Activated T-cell treated with anti-CD3 and anti-CD28 coated beads, Interleukin-2, amount 50 U/mL, for 72 hours (primary cell): Measurements from ENCODE around the gene FBRSL1. TPM values are rescaled to one million over a fixed set of nuclear protein-coding genes. Genes with fewer than 3 reads are reported as not detected.
"Not testable (repeated sequence)": the region's sequence is repeated elsewhere in the genome, so short reads cannot be mapped to it uniquely, and the experiment has no call there.

Source experiments
- ATAC-seq, 2 donors: fragments of 150-1000 bp; cut with Tn5 transposase; replicated peaks in 1 of 2; 2 replicates each; pipeline ENCODE4 v1.10.0; 2021; ENCODE audit warnings: moderate library complexity in 2 of 2, mild to moderate bottlenecking in 1 of 2
- DNase-seq, 2 donors: peaks; one replicate each; pipeline ENCODE4 v3.0.0; 2021 to 2022; ENCODE audit warnings: mixed read lengths in 1 of 2
- H3K27ac Mint-ChIP-seq: one replicate; pipeline ENCODE4 v1.8.0; 2022; ENCODE audit warnings: mild to moderate bottlenecking, moderate library complexity, mixed read lengths
- H3K27me3 Mint-ChIP-seq: one replicate; pipeline ENCODE4 v1.8.0; 2022; ENCODE audit warnings: low read depth, mixed read lengths
- H3K36me3 Mint-ChIP-seq, 2 donors: one replicate each; pipeline ENCODE4 v1.8.0; 2022; ENCODE audit warnings: mixed read lengths in 2 of 2, mild to moderate bottlenecking in 1 of 2; ENCODE audit not compliant: insufficient read depth in 2 of 2
- H3K4me1 Mint-ChIP-seq: one replicate; pipeline ENCODE4 v1.8.0; 2022; ENCODE audit warnings: low read depth, mixed read lengths
- H3K4me3 Mint-ChIP-seq, 2 donors: one replicate each; pipeline ENCODE4 v1.8.0; 2022; ENCODE audit warnings: mild to moderate bottlenecking in 2 of 2, mixed read lengths in 2 of 2, moderate library complexity in 2 of 2
- H3K9me3 Mint-ChIP-seq, 2 donors: one replicate each; pipeline ENCODE4 v1.8.0; 2022; ENCODE audit warnings: mixed read lengths in 2 of 2
- total RNA-seq, 2 donors: library from RNA; stranded (reverse); gene quantifications; one replicate each; pipeline ENCODE4 v1.2.3, GENCODE V29; 2022

FBRSL1 gene
- total RNA-seq, 2 donors from 2014 or later = 37.0 to 42.7 TPM

DNA sequence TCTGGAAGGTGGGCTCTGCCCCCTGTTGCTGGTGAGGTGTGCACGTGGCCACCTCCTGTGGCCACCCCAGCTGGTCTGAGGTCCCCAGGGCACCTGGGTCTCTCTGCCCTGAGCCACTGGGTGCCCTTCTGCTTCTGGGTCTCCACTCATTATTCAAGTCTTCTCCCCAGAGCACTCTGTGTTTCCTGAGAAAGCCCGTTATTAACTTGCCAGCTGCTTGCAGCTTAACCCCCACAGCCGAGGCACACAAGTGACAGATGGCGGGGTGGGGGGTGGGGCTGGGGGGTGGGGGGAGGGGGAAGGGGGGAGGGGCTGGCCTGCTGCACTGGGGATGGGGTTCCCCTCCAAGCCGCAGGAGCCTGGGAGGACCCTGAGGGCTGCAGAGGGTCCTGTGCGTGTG lies 40.5 kb downstream of the FBRSL1 start:
- DNase-seq (no peak), ATAC-seq (no peak)
- Mint-ChIP-seq H3K4me3 (no peak overlapping the region), H3K4me1 (peaks cover 5% of the 10 kb centered on the region), H3K9me3 (no peaks in the 10 kb centered on the region), H3K27ac (no peak overlapping the region), H3K27me3 (no peaks in the 10 kb centered on the region), H3K36me3 (peaks cover 0 to 3% of the 10 kb centered on the region in 2 donors)

GRCh38 chr12:132530851-132531250 lies 40.9 kb downstream of the FBRSL1 start:
- peaks cover 2 to 3% of the 10 kb centered on the region in 2 donors for H3K9me3 Mint-ChIP-seq
- peaks cover 5% of the 10 kb centered on the region for H3K4me1 Mint-ChIP-seq
- ATAC-seq = no peak
- DNase-seq = no peak
- H3K36me3 Mint-ChIP-seq = peaks cover 0 to 3% of the 10 kb centered on the region in 2 donors
- no peak overlapping the region for H3K4me3 Mint-ChIP-seq
- no peaks in the 10 kb centered on the region for H3K27me3 Mint-ChIP-seq
- no peak overlapping the region for H3K27ac Mint-ChIP-seq

GRCh38 chr12:132532711-132533583 lies 43.0 kb downstream of the FBRSL1 start:
- not testable (repeated sequence) for H3K36me3 Mint-ChIP-seq, H3K27ac Mint-ChIP-seq, ATAC-seq, DNase-seq, H3K4me1 Mint-ChIP-seq, H3K4me3 Mint-ChIP-seq, H3K27me3 Mint-ChIP-seq
- peaks cover 9 to 11% of the 10 kb centered on the region in 2 donors for H3K9me3 Mint-ChIP-seq

DNA sequence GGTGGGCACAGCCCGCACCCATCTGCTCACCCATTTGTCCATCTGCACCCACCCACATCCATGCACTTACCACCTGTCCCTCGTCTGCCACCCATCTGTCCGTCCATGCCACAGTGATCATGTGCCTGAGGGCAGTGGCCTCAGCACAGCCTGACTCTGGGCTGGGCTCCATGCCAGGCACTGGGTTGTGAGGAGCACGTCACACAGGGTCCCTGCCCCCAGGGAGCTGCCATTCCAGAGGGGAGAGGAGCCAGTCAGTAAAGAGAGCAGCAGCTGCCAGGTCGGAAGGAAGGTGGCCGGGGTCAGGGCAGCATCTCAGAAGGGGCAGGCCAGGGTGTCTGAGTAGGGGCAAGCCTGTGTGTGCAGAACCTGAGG lies 43.6 kb downstream of the FBRSL1 start:
- ATAC-seq = no peak
- Mint-ChIP-seq H3K27ac (no peak overlapping the region), H3K9me3 (peaks cover 9 to 11% of the 10 kb centered on the region in 2 donors), H3K4me1 (peaks cover 5% of the 10 kb centered on the region), H3K36me3 (peaks cover 0 to 3% of the 10 kb centered on the region in 2 donors), H3K4me3 (no peak overlapping the region), H3K27me3 (no peaks in the 10 kb centered on the region)
- DNase-seq = no peak

GRCh38 chr12:132534076-132534475 lies 44.1 kb downstream of the FBRSL1 start:
- ATAC-seq = no peak
- DNase-seq = no peak
- no peaks in the 10 kb centered on the region for H3K27me3 Mint-ChIP-seq
- H3K4me1 Mint-ChIP-seq = peaks cover 5% of the 10 kb centered on the region
- peaks cover 0 to 3% of the 10 kb centered on the region in 2 donors for H3K36me3 Mint-ChIP-seq
- peaks cover 9 to 11% of the 10 kb centered on the region in 2 donors for H3K9me3 Mint-ChIP-seq
- H3K4me3 Mint-ChIP-seq = no peak overlapping the region
- no peak overlapping the region for H3K27ac Mint-ChIP-seq

DNA sequence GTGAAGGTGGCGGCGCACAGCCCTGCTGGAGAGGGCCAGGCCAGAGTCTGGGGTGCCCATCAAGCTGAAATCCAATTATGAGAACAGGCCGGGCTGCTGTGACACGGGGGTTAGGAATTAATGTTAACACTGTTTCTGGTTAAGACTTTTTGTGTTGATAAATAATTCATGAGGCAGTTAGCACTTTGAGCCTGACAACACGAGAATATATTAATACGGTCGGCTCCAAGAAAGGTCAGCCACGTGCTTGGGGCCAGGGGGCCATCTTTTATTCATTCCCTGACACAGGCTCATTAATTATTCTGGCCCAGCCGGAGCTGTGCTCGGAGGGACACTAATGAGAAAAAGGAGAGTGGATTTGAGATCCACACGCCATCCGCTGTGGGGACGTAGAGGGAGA lies 45.1 kb downstream of the FBRSL1 start:
- H3K9me3 Mint-ChIP-seq = peaks cover 9 to 11% of the 10 kb centered on the region in 2 donors
- ATAC-seq = no peak
- no peak for DNase-seq
- peaks cover 1% of the 10 kb centered on the region for H3K4me1 Mint-ChIP-seq
- H3K36me3 Mint-ChIP-seq = peaks cover 0 to 3% of the 10 kb centered on the region in 2 donors
- no peaks in the 10 kb centered on the region for H3K27me3 Mint-ChIP-seq
- no peak overlapping the region for H3K4me3 Mint-ChIP-seq
- no peak overlapping the region for H3K27ac Mint-ChIP-seq

DNA sequence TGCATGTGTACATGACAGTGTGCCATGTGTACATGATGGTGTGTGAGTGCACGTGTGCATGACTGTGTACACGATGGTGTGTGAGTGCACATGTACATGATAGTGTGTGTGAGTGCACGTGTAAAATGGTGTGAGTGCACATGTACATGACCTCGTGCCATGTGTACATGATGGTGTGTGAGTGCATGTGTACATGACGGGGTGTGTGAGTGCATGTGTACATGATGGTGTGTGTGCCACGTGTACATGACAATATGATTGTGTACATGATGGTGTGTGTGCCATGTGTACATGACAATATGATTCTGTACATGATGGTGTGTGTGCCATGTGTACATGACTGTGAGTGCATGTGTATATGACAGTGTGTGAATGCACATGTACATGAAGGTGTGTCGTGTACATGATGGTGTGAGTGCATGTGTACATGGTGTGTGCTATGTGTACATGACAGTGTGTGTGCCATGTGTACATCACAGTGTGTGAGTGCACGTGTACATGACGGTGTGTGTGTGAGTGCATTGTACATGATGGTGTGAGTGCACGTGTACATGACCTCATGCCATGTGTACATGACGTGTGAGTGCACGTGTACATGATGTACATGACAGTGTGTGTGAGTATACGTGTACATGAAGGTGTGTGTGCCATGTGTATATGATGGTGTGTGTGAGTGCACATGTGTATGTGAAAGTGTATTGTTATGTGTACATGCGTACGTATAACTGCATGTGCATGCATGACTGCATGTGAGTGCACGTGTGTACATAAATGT lies 46.3 kb downstream of the FBRSL1 start:
- Mint-ChIP-seq H3K36me3 (peaks cover 0 to 3% of the 10 kb centered on the region in 2 donors), H3K9me3 (peaks cover 9 to 11% of the 10 kb centered on the region in 2 donors), H3K4me1 (no peaks in the 10 kb centered on the region), H3K27me3 (no peaks in the 10 kb centered on the region), H3K4me3 (no peak overlapping the region), H3K27ac (no peak overlapping the region)
- no peak for ATAC-seq
- DNase-seq = no peak

GRCh38 chr12:132537049-132537448 lies 47.1 kb downstream of the FBRSL1 start:
- ATAC-seq (no peak), DNase-seq (no peak)
- Mint-ChIP-seq H3K36me3 (peaks cover 0 to 3% of the 10 kb centered on the region in 2 donors), H3K27ac (no peak overlapping the region), H3K4me3 (no peak overlapping the region), H3K27me3 (no peaks in the 10 kb centered on the region), H3K4me1 (no peaks in the 10 kb centered on the region), H3K9me3 (peaks cover 9 to 11% of the 10 kb centered on the region in 2 donors)

DNA sequence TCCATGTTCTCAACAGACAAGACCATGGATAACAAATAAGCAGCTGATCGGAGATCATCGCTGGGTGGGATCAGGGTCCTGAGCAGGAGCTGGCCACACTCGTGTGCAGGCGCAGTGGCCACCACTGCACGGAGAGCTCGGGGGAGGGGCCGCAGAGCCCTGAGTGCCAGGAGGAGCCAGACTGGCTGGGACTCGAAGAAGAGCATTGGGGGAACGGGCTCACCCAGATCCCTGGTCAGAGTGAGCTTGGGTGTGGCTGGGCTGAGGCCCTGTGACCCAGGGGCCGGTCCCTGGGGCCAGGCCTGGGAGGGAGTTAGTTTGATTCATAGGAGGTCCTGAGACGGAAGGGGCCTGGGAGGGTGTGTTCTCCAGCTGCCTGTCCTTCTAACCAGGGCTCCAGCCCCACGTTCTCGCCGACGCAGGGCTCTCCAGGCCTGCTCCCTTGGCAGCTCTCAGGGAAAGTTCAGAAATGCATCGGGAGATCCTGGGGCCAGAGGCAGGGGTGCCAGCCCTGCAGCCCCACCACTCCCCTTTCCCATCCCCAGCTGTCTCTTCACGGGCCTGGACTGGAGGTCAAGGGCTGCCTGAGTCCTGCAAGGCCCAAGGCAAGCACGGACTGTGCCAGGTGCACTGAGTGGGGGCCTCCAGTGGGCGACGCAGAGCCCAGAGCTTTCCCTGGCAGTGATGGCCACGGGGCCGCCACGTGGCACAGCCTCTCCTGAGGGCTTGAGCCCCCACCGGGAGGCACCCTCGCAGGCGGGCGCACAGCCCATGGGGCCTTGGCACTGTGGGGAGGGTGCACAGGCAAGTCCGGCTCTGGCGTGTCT lies 48.1 kb downstream of the FBRSL1 start:
- Mint-ChIP-seq H3K9me3 (peaks cover 9 to 11% of the 10 kb centered on the region in 2 donors), H3K27me3 (no peaks in the 10 kb centered on the region), H3K4me1 (no peaks in the 10 kb centered on the region), H3K4me3 (no peak overlapping the region), H3K27ac (no peak overlapping the region), H3K36me3 (peaks cover 0 to 3% of the 10 kb centered on the region in 2 donors)
- no peak for ATAC-seq
- no peak for DNase-seq

DNA sequence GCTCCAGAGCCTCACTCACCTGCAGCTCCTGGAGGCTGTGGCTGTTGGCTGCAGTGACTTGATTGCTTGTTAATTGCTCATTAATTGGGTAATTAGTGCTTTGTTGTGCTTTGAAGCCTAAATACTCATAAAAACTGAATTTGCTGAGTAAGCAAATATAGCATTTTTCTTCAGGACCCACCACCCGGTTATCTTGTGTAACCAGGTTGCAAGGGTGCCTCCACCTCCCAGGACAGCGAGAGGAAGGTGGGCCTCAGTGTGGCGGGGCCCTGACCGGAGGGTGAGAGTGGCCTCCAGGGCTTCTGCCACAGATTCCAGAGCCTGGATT lies 48.7 kb downstream of the FBRSL1 start:
- Mint-ChIP-seq H3K4me3 (no peak overlapping the region), H3K9me3 (peaks cover 9 to 11% of the 10 kb centered on the region in 2 donors), H3K4me1 (no peaks in the 10 kb centered on the region), H3K27ac (no peak overlapping the region), H3K27me3 (no peaks in the 10 kb centered on the region), H3K36me3 (peaks cover 0 to 3% of the 10 kb centered on the region in 2 donors)
- ATAC-seq = no peak
- DNase-seq = no peak

DNA sequence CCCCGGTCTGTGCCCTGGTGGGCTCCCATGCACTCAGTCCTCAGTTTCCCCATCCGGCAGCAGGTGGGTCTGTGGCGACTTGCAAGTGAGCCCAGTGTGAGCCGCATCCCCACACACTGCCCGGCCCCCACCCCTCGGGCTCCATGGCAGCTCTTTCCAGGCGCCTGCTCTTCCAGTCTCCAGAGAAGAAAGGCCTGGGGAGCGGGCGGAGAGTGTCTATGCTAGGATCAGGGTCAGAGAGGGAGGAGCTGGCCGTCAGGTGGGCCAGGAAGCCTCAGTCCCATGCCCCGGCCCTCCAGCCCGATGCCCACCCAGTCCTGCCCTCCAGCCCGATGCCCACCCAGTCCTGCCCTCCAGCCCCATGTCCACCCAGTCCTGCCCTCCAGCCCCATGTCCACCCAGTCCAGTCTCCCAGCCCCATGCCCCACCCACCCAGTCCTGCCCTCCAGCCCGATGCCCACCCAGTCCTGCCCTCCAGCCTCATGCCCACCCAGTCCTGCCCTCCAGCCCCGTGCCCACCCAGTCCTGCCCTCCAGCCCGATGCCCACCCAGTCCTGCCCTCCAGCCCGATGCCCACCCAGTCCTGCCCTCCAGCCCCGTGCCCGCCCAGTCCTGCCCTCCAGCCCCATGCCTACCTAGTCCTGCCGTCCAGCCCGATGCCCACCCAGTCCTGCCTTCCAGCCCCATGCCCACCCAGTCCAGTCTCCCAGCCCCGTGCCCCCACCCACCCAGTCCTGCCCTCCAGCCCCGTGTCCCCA lies 49.2 kb downstream of the FBRSL1 start:
- ATAC-seq = no peak
- no peak overlapping the region for H3K4me3 Mint-ChIP-seq
- DNase-seq = no peak
- H3K36me3 Mint-ChIP-seq = peaks cover 0 to 3% of the 10 kb centered on the region in 2 donors
- no peak overlapping the region for H3K27ac Mint-ChIP-seq
- no peaks in the 10 kb centered on the region for H3K4me1 Mint-ChIP-seq
- H3K9me3 Mint-ChIP-seq = peaks cover 9 to 11% of the 10 kb centered on the region in 2 donors
- H3K27me3 Mint-ChIP-seq = no peaks in the 10 kb centered on the region

GRCh38 chr12:132540436-132540835 lies 50.5 kb downstream of the FBRSL1 start:
- DNase-seq = no peak
- no peak overlapping the region for H3K4me3 Mint-ChIP-seq
- H3K27me3 Mint-ChIP-seq = no peaks in the 10 kb centered on the region
- no peak overlapping the region for H3K27ac Mint-ChIP-seq
- H3K9me3 Mint-ChIP-seq = peaks cover 9 to 11% of the 10 kb centered on the region in 2 donors
- no peaks in the 10 kb centered on the region for H3K36me3 Mint-ChIP-seq
- no peaks in the 10 kb centered on the region for H3K4me1 Mint-ChIP-seq
- ATAC-seq = no peak
